CD4-positive, alpha-beta T cell treated with Interleukin-12 subunit alpha and Interleukin-12 subunit beta, for 1 hour (primary cell): Measurements from ENCODE around the gene UBQLN3.

Experiments used
- DNase-seq: peaks from one replicate; pipeline ENCODE4 v3.0.0-alpha.2; 2020

UBQLN3 gene

GRCh38 chr11:5509803-5510202 lies at the start of gene UBQLN3:
Gene UBQLN3, minus strand, starts transcription at chr11:5509957. Its CDS starts 399 bp downstream, at chr11:5509558.
- no peak for DNase-seq

- DNase-seq = no peak
Measured at GRCh38 chr11:5557751-5558150, 48.0 kb upstream of the UBQLN3 start.

DNA sequence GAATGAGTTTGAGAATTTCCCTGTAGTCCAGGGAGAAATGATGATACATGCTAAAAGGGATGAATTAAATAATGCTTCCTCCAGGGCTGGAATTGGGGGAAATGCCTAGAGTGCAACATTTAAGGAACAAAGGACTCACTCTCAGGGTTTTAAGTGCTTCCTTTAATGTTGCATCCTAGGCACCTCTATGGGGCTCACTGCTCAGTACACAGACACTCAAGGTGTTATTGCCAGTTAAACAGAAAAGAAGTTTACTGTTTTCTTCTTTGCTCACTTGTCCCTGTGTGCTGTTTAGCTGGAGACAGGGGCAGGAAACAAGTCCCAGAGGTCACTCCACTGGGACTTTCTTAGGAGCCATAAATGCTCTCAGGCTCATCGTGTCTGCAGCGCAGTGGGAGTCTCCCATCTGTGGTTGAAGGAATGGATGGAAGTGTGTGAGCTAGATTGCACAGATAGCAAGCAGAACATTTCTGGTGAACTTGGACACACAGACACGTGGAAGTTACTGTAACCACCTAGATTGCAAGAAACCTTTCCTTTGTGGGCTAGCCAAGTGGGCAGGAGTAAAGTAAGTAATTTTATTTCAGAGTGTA lies 46.9 kb upstream of the UBQLN3 start:
- DNase-seq = no peak

- DNase-seq = no peak
Measured at GRCh38 chr11:5553343-5553742, 43.6 kb upstream of the UBQLN3 start.

- no peak for DNase-seq
Measured at GRCh38 chr11:5550440-5551095, 40.8 kb upstream of the UBQLN3 start.

DNA sequence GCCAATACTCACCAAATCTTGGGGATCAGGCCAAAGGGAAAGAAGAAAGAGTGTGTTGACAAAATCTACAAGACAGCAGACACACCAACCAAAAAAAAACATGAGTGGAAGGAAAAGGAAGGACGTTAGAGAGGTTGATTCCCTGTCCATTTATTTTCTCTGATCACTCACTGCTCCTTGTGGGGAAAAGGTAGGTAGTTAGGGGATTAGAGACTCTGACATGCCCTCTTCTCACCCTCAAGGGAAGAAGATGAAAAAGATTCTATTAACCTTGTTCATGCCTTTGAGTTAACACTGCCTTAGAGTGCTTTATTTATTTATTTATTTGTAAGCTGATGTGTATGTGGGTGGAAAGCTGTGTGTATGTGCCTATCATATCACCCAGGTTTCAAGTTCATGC lies 38.7 kb upstream of the UBQLN3 start, which contains the start of gene OR52H1:
Gene OR52H1, minus strand, starts transcription at position 101 of the 400 bp plus-strand sequence. CDS start 3,035 bp downstream, outside the sequence.
- no peak for DNase-seq

DNA sequence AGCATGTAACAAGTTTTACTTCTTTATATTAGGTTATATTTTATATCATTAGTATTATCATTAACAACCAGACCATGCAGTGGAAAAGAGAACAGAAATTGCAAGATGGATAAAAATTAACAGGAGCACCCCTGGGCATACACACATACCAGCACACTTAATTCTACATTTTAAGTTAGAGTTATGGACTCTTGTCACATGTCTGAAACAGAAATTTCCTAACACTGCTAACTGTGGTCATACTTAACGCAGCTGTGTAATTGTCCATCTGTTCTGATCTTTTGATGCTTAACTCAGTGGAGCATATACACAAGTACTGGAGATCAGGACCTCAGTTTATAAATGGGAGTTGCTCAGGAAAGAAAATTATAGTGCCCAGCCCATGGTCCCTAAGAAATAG lies 38.2 kb upstream of the UBQLN3 start:
- DNase-seq = no peak

GRCh38 chr11:5546457-5546856 lies 36.7 kb upstream of the UBQLN3 start:
- no peak for DNase-seq

- DNase-seq = no peak
Measured at GRCh38 chr11:5541427-5541826, 31.7 kb upstream of the UBQLN3 start.

- no peak for DNase-seq
Measured at GRCh38 chr11:5536482-5536881, 26.7 kb upstream of the UBQLN3 start.

- no peak for DNase-seq
Measured at GRCh38 chr11:5534046-5534445, 24.3 kb upstream of the UBQLN3 start.

DNA sequence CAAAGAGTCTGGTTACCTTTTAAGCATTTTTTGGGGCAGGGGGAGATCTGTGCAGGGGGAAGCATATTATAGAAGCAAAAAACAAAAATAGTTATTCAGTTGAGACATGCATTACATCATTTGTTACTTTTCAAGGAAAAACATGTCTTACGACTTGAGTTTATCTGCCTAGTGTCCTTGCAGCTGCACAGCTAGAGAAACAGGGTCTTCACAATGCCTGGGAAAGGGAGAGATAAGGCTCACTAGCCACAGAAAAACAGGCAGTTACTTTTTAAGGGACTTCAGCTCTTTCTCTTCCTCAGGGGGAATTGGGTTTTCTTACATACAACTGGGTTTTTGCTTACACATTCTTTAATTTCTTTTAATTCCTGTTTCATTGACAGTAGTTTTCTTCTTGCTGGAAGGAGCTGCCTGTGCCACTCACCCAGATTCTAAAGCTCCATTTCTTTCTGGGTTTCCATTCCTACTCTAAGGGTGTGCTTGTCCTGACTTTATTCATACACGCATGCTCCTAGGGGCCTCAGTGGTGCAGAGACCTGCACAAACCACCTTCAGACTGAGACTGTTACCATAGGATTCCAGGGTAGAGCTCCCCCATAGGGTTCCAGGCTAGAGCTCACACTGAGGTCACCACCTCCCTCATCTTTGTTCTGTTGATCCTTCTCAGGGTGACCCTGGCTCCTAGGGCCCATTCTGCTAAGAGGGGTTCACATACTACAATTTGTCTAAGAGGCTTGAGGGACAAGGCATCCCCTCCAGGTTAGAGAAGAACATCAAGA lies 21.5 kb upstream of the UBQLN3 start:
- DNase-seq = no peak

DNA sequence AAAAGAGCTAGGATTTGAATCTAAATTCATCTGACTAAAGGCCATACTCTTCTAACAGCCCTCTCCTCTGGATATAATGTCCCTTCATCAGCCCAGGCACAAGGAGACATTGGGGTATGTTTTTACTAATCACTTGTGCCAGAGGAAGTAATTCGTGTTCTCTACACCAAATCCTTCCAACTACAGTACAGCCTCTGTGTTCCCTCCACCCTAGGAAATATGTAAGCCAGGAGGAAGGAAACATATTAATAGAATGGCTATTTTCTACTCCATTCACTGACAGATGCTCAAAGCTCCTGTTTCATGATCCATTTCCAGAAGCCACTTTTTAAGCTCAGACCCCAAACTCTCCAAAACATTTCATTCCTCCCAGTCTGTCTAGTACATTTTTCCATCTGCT lies 18.7 kb upstream of the UBQLN3 start:
- no peak for DNase-seq

- no peak for DNase-seq
Measured at GRCh38 chr11:5527716-5528115, 18.0 kb upstream of the UBQLN3 start.

- DNase-seq = no peak
Measured at GRCh38 chr11:5524756-5525155, 15.0 kb upstream of the UBQLN3 start.

DNA sequence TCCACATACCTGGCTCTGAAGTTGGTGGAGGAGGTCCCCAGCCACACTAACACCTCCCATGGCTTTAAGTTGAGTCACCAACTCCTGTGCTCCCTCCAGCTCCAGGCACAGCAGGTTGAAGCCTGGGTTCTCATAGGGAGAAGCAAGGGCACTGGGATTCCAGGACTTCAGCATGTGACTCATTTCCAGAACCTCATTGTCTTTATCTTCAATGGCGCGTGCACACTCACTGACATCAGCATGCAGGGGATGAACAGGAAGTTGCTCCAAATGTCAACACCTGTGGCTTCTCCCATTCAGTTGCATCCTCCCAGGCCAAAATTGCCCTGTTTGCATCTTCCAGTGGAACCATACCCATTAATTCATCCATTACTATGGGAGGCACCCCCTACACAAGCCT lies 12.6 kb upstream of the UBQLN3 start:
- no peak for DNase-seq

DNA sequence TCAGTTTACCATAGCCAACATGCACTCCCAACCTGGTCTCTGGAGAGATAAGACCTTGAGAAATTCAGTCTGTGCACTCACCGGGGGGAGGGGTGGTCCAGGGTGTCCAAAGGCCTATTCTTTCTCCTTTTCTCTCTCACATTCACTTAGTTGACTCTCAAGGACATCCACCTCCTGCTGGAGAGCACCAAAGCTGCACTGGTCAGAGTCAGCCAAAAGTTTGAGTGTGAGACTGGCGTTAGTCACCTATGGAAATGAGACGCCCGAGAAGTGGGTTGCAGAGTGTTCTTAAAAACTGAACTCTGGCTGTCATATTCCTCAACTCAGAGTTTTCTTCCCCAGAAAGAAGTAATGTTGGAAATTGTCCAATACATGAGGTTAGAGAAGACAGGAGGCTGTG lies 11.8 kb upstream of the UBQLN3 start:
- DNase-seq = no peak

GRCh38 chr11:5516599-5516998 lies 6.8 kb upstream of the UBQLN3 start, which contains the start of gene UBQLNL:
Gene UBQLNL, minus strand, starts transcription at chr11:5516699. Its CDS starts 258 bp downstream, at chr11:5516441.
- no peak for DNase-seq

GRCh38 chr11:5514841-5515240 lies 5.1 kb upstream of the UBQLN3 start:
- DNase-seq = no peak

DNA sequence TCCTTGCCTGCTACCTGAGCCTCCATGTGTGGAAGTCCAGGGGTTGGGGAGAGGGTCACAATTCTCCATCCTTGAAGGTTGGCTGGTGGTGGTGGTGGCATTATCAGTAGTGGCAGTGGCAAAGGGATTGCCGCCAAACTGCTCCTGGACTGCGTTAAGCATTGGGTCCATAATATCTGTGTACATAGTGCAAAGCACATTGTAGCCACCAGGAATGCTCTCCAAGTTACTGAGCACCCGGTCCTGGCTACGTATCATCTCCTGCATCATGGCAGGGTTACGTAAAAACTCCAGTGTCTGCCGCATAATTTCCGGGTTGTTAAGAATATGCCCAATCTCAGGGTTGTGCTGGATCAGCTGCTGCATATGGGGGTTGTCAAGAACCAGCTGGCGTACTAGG lies 1.2 kb downstream of the UBQLN3 start:
- no peak for DNase-seq

DNA sequence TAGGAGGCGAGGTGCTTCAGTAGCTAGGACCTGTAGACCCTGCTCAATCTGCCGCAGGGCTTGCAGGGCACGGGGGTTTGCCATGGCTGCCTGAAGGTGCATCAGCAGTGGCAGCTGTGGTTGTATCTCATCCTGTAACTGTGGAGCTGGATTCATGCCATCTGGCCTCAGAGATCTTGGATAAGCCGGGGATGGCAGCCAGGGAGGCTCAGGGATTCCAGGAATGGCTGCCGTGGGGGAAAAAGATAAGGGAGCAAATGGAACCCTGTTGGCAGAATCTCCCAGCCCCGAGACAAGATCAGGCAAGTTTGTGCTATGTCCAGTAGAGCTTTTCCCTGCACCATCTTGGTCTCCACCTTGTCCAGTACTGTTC lies 1.8 kb downstream of the UBQLN3 start:
- no peak for DNase-seq

GRCh38 chr11:5507177-5507932 lies 2.4 kb downstream of the UBQLN3 start:
- DNase-seq = no peak

- no peak for DNase-seq
Measured at GRCh38 chr11:5505363-5506048, 4.3 kb downstream of the UBQLN3 start.
